NCI-H1092 (cell line): Measurements from ENCODE around the gene SLC3A2.
"Not testable (repeated sequence)": the region's sequence is repeated elsewhere in the genome, so short reads cannot be mapped to it uniquely, and the experiment has no call there.

ENCODE experiments used
- DNase-seq: peaks from one replicate; lab custom pipeline; 2025; lab: John Stamatoyannopoulos, UW

SLC3A2 gene

DNA sequence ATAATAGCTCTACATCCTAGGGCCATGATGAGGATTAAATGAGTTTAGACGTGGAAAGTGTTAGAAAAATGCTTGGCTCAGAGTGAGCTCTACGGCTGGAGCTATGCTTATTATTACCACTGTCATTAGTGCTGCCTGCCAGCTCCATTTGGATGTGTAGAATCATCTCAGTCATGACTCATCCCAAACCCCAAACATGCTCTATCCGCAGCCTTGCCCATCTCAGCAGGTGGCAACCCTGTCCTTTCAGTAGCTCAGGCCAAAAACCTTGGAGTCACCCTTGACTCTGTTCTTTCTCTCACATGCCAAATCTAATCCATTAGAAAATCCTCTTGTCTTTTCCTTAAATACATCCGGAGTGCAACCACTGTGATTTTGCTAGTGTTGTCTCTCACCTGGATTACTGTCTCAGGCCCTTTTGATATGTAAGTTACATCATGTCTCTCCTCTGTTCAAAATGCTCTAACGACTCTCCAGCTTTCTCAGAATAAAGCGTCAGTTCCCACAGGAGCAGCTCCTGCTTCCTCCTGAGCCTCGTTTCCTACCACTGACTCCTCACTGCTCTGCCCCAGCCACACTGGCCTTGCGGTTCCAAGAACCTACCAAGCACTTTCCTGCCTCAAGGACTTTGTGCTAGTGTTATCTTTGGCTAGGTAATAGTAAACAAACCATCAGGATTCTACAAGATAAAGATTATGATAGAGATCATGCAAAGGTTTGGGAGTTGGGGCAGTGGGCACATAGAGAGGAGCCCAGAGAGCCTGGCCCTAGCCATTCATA lies 51.0 kb downstream of the SLC3A2 start:
- DNase-seq, result no peak

DNA sequence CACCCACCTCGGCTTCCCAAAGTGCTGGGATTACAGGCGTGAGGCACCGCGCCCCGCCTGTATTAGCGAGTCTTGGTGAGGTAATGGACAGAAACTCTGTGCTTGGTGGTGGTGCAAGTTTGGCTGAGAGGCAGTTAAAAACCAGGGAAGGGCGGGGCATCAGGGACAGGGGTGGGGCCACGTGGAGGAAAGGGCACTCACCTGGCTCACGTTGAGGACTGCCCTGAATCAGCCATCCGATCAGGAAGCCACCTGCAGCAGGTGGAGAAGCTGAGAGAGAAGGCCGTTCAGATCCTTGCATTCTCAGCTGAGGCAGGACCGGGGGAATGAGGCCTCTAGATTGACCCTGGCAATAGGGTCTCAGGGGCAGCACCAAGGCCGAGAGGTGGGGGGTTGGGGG lies 52.6 kb downstream of the SLC3A2 start:
- no peak for DNase-seq

DNA sequence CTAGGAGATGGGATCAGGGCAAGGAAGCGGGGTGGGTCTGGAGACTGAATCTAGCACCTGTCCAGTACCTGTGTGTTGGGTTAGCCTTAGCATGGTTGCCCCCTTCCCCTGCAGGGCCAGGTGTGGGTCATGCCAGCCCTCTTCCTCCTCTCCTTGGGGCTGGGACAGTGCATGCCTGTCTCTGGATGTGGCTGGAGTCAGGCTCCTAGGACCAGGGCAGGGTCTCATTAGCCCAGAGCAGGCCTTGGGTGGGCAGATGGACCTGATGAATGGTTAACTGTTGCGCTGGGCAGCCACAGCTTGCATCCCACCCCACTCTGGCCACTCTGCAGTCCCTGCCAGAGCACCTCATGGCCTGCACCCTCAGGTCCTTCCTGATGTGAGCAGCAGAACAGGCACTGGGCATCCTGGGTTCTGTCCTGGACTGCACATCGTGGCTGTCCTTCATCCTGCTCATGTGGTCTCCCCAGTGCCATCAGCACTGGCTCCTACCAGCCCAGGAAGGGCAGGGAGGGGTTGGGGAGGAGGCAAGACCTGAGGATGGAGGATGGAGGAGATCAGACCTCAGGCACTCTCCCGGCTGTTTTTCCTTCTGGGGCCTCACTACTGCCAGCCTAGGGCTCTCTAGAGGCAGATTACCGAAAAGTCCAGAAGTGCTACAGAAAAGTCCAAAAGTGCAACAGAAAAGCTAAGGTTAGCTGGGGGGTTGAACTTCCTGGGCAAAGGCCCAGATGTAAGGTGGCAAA lies 53.2 kb downstream of the SLC3A2 start:
- no peak for DNase-seq

DNA sequence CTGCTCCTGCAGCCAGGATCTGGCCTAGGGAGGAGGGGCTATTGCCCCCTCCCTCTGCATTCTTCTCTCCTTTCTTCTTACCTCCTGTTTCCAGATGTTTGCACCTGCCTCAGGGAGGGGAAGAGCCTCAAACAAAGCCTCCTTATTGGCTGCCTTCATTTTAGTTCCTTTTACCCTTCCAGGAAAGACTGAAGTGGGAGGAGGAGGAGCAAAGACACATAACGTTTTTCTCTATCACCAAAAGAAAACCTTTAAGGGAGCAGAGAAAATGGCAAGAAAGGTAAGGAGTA lies 53.7 kb downstream of the SLC3A2 start:
- DNase-seq, result no peak

DNA sequence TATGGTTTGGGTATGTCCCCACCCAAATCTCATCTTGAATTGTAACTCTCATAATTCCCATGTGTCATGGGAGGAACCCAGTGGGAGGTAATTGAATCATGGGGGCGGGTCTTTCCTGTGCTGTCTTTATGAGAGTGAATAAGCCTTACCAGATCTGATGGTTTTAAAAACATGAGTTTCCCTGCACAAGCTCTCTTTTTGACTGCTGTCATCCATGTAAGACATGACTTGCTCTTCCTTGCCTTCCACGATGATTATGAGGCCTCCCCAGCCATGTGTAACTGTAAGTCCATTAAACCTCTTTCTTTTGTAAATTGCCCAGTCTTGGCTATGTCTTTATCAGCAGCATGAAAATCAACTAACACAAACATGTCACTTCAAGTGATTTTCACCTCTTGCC lies 56.8 kb downstream of the SLC3A2 start:
- DNase-seq, result not testable (repeated sequence)
